HG03103 (cell line): ENCODE data around the gene SKOR1.

Experiments
- ATAC-seq: cut with Tn5 transposase; IDR thresholded peaks from one replicate; pipeline ENCODE4 v1.9.1; 2021; ENCODE audit warnings: low read depth; ENCODE audit not compliant: unreplicated experiment

SKOR1 gene

GRCh38 chr15:67815036-67815592 lies 10.2 kb upstream of the SKOR1 start:
- ATAC-seq = no peak

- ATAC-seq = no peak
Observed at GRCh38 chr15:67816668-67817067, 8.6 kb upstream of the SKOR1 start.

- ATAC-seq = no peak
Observed at GRCh38 chr15:67818464-67818863, 6.8 kb upstream of the SKOR1 start.

GRCh38 chr15:67819636-67820035 lies 5.7 kb upstream of the SKOR1 start:
- no peak for ATAC-seq

- no peak for ATAC-seq
Observed at GRCh38 chr15:67820122-67820991, 5.0 kb upstream of the SKOR1 start.

- no peak for ATAC-seq
Observed at GRCh38 chr15:67820992-67821783, 4.1 kb upstream of the SKOR1 start.

- no peak for ATAC-seq
Observed at GRCh38 chr15:67821784-67822440, 3.4 kb upstream of the SKOR1 start.

GRCh38 chr15:67822537-67823313 lies 2.6 kb upstream of the SKOR1 start:
- ATAC-seq = no peak

GRCh38 chr15:67823314-67824196 lies 1.8 kb upstream of the SKOR1 start:
- no peak for ATAC-seq

GRCh38 chr15:67824197-67824968 lies 926 bp upstream of the SKOR1 start:
- no peak for ATAC-seq

GRCh38 chr15:67825881-67826716 lies 790 bp downstream of the SKOR1 start:
- ATAC-seq = no peak

- ATAC-seq = no peak
Observed at GRCh38 chr15:67826717-67827561, 1.6 kb downstream of the SKOR1 start.

GRCh38 chr15:67827562-67828277 lies 2.4 kb downstream of the SKOR1 start:
- ATAC-seq = no peak

GRCh38 chr15:67828278-67828968 lies 3.1 kb downstream of the SKOR1 start:
- no peak for ATAC-seq

GRCh38 chr15:67828969-67829646 lies 3.8 kb downstream of the SKOR1 start:
- no peak for ATAC-seq
